AML-193 (cell line): Measurements from ENCODE around the gene GNB3.
"Not testable (repeated sequence)": the region's sequence is repeated elsewhere in the genome, so short reads cannot be mapped to it uniquely, and the experiment has no call there.

Source experiments
- DNase-seq, 2 experiments: peaks; one replicate each; lab custom pipeline; 2025; lab: John Stamatoyannopoulos, UW

Gene GNB3

DNA sequence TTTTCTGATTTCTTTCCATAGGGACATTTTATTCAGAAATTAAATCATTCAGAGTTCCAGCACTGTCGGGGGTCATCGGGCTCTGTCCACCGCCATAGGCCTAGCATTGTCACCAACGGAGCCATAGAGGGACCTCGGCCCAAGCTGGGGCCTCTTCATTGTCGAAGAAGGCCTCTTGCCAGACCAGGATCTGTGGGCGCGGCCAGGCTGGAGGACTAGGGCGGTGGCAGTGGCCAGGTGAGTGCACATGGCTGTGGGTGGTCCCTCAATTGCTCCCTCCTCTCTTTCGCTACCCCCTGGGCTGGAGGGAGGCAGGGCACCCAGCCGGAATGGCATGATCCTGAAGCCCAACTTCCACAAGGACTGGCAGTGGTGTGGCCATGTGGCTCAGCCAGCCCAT lies 43.0 kb downstream of the GNB3 start:
- DNase-seq = no peak

DNA sequence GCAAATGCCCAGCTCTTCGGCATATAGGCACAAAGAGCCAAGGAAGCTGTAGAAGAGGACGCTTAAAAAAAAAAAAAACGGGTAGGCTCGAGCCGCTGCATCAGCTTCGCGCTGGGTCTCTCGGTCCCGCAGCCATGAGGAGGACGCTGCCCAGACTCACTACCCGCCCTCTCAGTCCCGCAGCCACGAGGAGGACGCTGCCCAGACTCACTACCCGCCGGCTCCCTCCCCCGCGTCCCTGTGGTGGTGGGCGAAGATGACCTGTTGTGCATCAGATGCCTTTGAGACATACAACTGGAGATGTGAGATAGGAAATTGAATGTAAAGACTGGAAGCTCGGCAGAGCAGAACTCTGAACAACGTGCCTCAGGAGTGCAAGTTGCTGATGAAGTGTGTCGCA lies 43.8 kb downstream of the GNB3 start:
- no peak for DNase-seq

DNA sequence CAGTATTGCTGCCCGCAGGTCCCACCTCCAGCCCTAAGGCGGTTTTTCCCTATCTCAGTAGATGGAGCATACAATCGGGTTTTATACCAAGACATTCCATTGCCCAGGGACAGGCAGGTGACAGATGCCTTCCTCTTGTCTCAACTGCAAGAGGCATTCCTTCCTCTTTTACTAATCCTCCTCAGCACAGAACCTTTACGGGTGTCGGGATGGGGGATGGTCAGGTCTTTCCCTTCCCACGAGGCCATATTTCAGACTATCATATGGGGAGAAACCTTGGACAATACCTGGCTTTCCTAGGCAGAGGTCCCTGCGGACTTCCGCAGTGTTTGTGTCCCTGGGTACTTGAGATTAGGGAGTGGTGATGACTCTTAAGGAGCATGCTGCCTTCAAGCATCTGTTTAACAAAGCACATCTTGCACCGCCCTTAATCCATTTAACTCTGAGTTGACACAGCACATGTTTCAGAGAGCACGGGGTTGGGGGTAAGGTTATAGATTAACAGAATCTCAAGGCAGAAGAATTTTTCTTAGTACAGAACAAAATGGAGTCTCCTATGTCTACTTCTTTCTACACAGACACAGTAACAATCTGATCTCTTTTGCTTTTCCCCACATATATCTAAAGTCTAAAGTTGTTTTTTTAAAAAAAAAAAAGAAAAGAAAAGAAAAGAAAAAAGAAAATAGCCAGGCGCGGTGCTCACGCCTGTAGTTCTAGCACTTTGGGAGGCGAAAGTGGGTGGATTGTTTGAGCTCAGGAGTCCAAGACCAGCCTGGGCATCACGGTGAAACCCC lies 45.7 kb downstream of the GNB3 start:
- not testable (repeated sequence) for DNase-seq

DNA sequence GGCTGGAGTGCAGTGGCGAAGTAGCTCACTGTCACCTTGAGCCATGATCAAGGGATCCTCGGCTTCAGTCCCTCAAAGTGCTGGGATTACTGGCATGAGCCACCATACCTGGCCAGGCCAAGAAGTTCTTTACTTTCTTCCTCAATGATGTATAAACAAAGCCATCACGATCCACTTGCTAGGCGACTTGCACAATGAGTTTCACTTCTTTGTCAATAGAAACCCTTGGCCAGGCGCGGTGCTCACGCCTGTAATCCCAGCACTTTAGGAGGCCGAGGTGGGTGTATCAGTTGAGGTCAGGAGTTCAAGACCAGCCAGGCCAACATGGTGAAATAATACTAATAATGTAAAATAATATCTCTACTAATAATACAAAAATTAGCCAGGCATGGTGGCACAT lies 46.7 kb downstream of the GNB3 start:
- no peak for DNase-seq

DNA sequence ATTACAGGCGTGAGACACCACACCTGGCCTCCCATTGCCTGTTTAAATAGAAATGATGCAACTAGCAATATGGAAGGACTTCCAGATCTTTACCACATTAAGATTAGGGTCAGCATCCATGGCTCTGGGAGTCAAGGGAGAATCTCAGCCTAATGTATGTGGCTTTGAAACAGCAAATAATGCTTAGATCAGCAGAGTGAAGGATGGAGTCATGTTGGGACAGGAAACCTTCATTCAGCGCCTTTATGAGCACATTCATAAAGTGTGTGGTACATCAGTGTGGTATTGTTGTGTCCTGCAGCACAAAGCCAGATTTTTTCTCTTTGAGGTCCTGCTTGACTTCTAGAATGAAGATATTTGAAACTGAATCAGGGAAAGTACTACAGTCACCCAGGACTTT lies 47.6 kb downstream of the GNB3 start:
- DNase-seq = no peak

DNA sequence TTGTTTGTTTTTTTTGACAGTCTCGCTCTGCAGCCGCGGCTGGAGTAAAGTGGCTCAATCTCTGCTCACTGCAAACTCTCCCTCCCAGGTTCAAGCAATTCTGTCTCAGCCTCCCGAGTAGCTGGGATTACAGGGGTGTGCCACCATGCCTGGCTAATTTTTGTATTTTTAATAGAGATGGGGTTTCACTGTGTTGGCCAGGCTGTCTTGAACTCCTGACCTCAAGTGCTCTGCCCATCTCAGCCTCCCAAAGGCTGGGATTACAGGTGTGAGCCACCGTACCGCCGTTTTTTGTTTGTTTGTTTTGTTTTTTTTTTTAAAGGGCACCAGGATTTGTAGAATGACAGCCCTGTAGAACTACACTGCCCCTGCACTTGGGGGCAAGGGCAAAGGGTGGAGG lies 48.1 kb downstream of the GNB3 start:
- DNase-seq = not testable (repeated sequence)

DNA sequence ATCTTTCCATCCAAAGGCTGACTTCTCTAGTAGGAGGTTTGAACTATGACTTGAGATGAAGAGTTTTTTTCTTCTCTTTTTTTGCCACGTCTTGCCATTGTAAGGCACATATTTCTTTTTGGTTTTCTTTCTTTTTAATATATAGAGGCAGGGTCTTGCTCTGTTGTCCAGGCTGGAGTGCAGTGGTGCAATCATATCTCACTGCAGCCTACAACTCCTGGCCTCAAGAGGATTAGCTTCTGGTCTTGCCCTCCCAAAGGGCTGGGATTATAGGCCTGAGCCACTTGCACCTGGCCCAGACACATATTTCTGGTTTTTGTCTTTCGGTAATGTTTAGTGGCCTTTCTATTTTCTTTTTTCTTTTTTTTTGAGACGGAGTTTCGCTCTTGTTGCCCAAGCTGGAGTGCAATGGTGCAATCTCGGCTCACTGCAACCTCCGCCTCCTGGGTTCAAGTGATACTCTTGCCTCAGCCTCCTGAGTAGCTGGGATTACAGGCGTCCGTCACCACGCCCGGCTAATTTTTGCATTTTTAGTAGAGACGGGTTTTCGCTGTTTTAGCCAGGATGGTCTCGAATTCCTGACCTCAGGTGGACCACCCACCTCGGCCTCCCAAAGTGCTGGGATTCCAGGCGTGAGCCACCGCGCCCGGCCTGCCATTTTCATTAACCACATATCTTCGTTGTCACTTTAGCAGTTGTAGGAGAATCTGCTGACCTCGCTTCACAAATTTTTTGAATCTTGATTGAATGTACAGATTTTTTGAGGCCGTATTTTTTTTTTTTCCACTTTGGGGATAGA lies 49.2 kb downstream of the GNB3 start:
- not testable (repeated sequence) for DNase-seq

DNA sequence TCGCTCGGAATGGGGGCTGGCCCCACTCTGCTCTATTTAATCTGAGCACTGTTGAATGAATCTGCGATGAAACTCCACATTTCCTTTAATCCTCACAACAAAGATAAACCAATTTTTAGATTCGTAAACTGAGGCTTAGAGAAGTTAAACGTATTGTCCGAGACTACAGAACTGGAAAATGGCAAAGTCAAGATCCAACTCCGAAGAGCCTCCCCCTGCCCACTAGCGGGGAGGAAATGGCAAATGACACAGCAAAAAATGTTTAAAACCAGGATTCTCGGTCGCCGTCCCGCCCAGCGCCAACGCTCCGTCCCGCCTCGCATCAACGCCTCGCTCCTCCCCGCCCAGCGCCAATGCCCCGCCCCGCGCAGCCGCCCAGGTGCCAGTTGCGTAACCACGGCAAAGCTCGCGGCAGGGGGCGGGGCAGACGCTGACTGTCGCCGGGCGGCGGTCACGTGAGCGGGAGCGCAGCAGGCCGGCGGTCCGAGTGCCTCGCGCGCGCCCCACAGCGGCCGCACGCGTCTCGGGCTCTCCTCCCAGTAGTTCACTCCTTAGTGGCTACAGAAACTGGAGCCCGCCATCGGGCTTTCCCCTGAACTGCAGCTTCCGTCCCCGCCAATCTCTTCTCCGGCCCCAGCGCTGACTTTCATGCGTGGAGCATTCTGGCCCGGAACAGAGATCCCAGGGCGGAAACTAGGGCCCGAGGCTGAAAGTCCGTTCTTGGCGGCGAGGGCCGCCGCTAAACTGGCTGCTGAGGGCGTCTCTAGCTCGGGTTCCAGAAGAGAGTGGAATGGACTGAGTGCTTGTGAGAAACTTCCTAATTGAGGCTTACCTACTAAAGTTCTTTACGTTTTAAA lies 50.3 kb downstream of the GNB3 start:
- peak; percentile 94 to 95 for DNase-seq

DNA sequence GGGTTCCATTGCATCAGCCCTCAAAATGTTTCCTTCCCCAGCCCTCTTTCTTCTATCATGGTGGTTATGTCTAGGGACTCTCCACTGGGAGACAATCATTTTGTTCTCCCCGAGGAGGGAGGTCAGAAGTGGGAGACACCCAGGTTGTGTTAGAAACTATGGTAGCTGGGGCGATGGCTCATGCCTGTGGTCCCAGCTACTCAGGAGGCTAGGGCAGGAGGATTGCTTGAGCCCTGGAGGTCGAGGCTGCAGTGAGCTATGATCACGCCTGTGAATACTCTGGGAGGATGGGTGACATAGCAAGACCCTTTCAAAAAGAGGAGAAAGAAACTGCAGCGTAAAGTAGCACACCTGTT lies 50.9 kb downstream of the GNB3 start:
- no peak for DNase-seq

DNA sequence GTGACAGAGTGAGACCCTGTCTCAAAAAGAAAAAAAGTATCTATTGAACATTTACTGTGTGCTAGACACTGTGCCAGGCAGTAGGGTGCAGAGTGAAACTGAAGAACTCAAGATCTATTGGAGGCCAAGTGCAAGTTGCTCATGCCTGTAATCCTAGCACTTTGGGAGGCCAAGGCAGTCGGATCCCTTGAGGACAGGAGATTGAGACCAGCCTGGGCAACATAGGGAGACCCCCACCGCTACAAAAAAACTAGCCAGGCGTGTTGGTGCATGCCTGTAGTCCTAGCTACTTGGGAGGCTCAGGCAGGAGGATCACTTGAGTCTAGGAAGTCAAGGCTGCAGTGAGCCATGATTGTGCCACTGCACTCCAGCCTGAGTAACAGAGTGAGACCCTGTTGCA lies 52.0 kb downstream of the GNB3 start:
- DNase-seq = not testable (repeated sequence)

DNA sequence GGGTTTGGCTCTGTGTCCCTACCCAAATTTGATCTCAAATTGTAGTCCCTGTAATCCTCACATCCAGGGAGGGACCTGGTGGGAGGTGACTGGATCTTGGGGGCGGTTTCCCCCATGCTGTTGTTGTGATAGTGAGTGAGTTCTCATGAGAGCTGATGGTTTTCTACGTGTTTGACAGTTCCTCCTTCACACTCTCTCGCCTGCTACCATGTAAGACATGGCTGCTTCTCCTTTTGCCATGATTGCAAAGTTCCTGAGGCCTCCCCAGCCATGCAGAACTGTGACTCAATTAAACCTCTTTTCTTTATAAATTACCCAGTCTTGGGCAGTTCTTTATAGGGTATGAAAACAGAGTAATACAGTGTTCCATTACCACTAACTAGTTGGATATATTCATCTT lies 53.6 kb downstream of the GNB3 start:
- DNase-seq = no peak
